ENCODE measurements around the gene EFCAB6. TPM values are rescaled to one million over a fixed set of nuclear protein-coding genes. Genes with fewer than 3 reads are reported as not detected.

EFCAB6 gene
- total RNA-seq, 6 experiments from 2014 or later, result 0.29 to 1.5 (median 0.93) TPM

GRCh38 chr22:43833286-43834240, 21.5 kb upstream of the EFCAB6 start:
- TF ChIP-seq POLR2A (IDR thresholded peaks at IDR 0.05), result no peak
- no peak for TF ChIP-seq CTCF (IDR thresholded peaks at IDR 0.05)
- intact Hi-C loops (cut with DNase I), result no loop called here
- Histone ChIP-seq H3K9me3 (no peaks in the 10 kb centered on the region), H3K4me1 (peaks cover 0 to 7% (median 0%) of the 10 kb centered on the region in 4 donors), H3K27ac (no peak overlapping the region), H3K36me3 (no peaks in the 10 kb centered on the region), H3K27me3 (no peaks in the 10 kb centered on the region), H3K4me3 (no peak overlapping the region)
- DNase-seq, result peak in 1 of 3 donors; percentile 13
- ATAC-seq, result no peak
- 74% methylated on average over 16 of the region's 36 CpGs for WGBS (ENCODE audit: insufficient coverage, low coverage, low lambda C conversion rate, missing lambda C conversion rate)

DNA sequence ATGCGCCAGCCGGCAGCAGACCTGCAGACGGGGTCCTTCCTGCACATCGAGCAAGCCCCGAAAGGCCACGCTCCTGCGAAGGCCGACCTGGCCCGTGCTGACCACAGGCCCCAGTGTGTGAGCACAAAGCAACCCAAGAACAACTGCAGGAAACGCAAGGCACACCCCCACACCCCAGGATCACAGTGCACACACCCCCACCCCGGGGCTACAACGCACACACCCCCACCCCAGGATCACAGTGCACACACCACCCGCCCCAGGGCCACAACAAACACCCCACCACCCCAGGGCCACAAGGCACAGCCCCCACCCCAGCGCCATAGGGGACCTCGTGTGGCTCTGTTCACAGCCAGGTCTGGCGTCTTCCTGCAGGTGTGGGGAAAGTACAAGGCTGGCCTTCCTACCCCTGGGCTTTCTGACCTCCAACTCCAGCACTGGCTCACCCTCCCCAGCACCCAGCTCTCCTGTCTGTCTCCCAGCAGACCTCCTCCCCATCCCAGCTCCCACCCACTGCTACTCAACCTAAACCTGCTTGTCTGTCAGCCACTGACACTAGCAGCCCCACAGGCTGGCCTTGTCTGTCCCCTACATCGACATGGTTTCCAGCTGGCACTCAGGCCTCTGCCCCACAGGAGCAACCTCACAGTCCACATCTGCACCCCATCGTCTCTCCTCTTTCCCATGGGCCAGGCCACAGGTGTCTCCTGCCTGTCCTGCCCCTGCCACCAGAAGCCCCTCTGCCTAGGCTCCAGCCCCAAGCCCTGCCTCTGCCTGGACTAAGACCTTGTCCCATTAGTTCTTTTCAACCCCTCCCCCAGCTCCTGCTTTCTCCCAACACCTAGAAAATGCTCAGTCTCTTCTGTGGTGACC, 20.5 kb upstream of the EFCAB6 start:
- Histone ChIP-seq H3K9me3 (no peaks in the 10 kb centered on the region), H3K4me1 (peaks cover 0 to 7% (median 0%) of the 10 kb centered on the region in 4 donors), H3K36me3 (no peaks in the 10 kb centered on the region), H3K27ac (no peak overlapping the region), H3K4me3 (no peak overlapping the region), H3K27me3 (no peaks in the 10 kb centered on the region)
- DNase-seq, result peak in 1 of 3 donors; percentile 12
- intact Hi-C loops (cut with DNase I), result no loop called here
- ATAC-seq, result no peak
- TF ChIP-seq POLR2A (IDR thresholded peaks at IDR 0.05) (no peak), CTCF (IDR thresholded peaks at IDR 0.05) (no peak)
- WGBS (ENCODE audit: insufficient coverage, low coverage, low lambda C conversion rate, missing lambda C conversion rate), result 73% methylated on average over 2 of the region's 18 CpGs

GRCh38 chr22:43831561-43832392, 19.7 kb upstream of the EFCAB6 start:
- intact Hi-C loops (cut with DNase I), result no loop called here
- Histone ChIP-seq H3K27ac (no peak overlapping the region), H3K9me3 (no peaks in the 10 kb centered on the region), H3K36me3 (no peaks in the 10 kb centered on the region), H3K27me3 (no peaks in the 10 kb centered on the region), H3K4me1 (peaks cover 0 to 7% (median 0%) of the 10 kb centered on the region in 4 donors), H3K4me3 (no peak overlapping the region)
- no peak for ATAC-seq
- 90% methylated on average over 11 of the region's 33 CpGs for whole genome bisulfite sequencing (ENCODE audit: insufficient coverage, low coverage, low lambda C conversion rate, missing lambda C conversion rate)
- DNase-seq, result peak in 1 of 3 donors; percentile 18
- TF ChIP-seq POLR2A (IDR thresholded peaks at IDR 0.05) (no peak), CTCF (IDR thresholded peaks at IDR 0.05) (no peak)

Measured in right lobe of liver (tissue), 6 donors.